DND-41 (cell line): Measurements from ENCODE around the gene CEP350.

Experiments
- EZH2 ChIP-seq: IDR thresholded peaks from 3 replicates; pipeline ENCODE4 v1.6.1; 2012; ENCODE audit warnings: borderline replicate concordance, low read depth, mild to moderate bottlenecking, moderate library complexity, low read length, inconsistent platforms; ENCODE audit not compliant: severe bottlenecking
- TF ChIP-seq, protein P1 (sequence below): IDR thresholded peaks from 2 replicates; pipeline ENCODE4 v1.5.1; 2012; ENCODE audit warnings: borderline replicate concordance, low read length, moderate library complexity, mild to moderate bottlenecking; ENCODE audit not compliant: poor library complexity, severe bottlenecking; ENCODE audit errors: extremely low read depth

DNA sequence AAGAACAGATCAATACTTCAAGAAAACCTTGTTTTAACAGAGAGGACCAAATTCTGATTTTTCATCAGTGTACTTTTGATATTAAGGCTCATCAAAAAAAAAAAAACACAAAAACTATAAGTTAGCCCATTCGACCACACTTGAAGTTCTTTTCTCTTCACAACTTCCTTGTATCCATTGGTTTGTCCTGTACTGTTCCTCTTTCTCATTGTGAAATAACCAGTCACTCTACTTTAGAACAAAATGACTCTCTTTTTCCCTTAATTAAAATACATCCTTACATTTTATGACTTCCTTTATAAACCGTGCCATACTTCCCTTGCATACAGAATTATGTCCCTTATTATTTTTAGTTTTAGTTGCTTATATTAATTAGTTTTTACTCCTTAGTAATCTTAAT is 208.4 kb downstream of the CEP350 start:
- TF ChIP-seq, protein P1, sequence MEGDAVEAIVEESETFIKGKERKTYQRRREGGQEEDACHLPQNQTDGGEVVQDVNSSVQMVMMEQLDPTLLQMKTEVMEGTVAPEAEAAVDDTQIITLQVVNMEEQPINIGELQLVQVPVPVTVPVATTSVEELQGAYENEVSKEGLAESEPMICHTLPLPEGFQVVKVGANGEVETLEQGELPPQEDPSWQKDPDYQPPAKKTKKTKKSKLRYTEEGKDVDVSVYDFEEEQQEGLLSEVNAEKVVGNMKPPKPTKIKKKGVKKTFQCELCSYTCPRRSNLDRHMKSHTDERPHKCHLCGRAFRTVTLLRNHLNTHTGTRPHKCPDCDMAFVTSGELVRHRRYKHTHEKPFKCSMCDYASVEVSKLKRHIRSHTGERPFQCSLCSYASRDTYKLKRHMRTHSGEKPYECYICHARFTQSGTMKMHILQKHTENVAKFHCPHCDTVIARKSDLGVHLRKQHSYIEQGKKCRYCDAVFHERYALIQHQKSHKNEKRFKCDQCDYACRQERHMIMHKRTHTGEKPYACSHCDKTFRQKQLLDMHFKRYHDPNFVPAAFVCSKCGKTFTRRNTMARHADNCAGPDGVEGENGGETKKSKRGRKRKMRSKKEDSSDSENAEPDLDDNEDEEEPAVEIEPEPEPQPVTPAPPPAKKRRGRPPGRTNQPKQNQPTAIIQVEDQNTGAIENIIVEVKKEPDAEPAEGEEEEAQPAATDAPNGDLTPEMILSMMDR, result no peak
- no peak for TF ChIP-seq EZH2
